HG02571 (cell line): ENCODE data around the gene TAF1C.

Source experiments
- ATAC-seq: cut with Tn5 transposase; IDR thresholded peaks from one replicate; pipeline ENCODE4 v1.9.1; 2021; ENCODE audit warnings: mild to moderate bottlenecking, moderate library complexity; ENCODE audit not compliant: unreplicated experiment

TAF1C gene

DNA sequence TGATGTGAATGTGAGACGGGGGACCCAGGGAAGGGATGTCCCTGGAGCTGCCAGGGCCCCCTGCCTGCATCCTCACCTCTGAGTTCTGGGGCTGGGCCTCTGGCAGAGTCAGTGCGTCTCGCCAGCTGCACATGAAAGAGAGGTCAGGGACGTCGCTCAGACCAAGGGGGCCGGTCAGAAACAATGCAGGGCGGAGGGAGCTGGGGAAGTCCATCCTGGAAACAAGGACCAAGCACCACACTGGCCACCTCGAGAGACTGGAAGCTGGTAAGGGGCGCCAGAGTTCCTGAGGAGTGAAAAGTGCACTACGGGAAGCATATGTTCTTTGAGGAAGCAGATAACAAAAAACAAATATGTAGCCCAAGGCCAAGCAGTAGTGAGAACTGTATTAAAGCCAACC is 2.1 kb downstream of the TAF1C start:
- no peak for ATAC-seq

DNA sequence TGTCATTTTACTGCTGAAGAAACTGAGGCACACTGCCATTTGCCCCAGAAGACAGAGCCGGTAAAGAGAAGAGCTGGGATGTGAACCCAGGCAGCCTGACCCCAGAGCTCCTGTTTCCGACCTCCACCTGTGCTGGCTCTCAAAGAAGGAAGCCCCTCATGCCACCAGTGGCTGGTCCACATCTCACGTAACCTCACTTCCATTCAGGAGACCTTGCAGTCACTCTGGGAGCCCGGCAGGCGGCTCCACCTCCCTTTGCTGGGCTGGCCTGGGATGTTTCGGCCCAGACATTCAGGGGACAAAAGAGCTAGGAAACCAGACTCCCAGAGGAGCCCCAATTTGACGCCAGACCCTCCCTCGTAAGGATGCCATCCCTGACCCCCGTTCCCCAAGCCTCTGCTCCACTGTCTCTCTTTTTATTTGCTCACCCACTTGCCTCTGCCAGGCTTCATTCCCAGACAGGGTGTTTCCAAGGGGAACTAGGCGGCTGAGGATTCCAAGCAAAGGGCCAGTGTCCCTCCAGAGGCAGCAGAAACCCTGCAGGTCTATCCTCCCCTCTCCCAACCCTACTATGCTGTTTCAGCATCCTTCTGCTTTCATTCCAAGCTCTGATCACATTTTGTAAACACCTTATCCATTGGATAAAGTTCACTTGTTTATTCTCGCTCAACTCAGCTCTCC is 2.8 kb downstream of the TAF1C start:
- no peak for ATAC-seq

- no peak for ATAC-seq
These were observed 3.3 kb downstream of the TAF1C start for GRCh38 chr16:84183572-84183875.

GRCh38 chr16:84182680-84183571 is 3.9 kb downstream of the TAF1C start:
- ATAC-seq: no peak

GRCh38 chr16:84182104-84182503 is 4.8 kb downstream of the TAF1C start:
- no peak for ATAC-seq

DNA sequence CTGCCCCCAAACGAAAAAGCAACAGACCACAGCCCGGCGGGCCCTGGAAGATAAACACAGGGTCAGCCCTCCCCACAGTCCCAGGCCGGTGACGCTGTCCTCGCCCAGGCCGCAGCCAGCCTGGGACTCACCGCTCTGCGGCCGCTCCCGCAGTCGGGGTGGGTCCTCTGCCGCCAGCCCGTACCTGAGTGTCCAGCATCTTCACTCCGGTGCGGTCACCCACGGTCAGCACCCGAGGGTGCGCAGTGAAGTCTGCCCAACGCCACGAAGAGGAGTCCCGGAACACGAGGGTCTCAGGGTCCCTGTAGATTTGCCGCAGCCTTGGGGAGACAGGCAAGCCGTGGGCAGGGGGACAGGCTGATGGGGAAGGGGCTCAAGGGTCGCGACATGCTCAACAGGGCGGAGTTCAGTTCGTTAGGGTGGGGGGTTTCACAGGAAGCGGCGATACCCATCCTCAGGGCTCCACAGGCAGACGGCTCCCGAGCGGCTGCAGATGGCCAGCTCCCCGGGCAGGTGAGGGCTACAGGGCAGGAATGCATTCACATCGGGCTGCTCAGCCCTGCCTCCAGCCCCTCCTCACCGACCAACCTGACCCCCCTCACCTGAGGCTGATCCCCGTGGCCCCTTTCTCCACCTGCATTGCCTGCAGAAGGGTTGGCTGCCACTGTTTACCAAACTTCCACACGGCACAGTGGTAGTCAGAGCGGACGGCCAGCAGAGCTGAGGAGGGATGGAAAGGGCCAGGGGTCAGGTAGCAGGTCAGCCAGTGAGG is 5.5 kb downstream of the TAF1C start:
- ATAC-seq: no peak

DNA sequence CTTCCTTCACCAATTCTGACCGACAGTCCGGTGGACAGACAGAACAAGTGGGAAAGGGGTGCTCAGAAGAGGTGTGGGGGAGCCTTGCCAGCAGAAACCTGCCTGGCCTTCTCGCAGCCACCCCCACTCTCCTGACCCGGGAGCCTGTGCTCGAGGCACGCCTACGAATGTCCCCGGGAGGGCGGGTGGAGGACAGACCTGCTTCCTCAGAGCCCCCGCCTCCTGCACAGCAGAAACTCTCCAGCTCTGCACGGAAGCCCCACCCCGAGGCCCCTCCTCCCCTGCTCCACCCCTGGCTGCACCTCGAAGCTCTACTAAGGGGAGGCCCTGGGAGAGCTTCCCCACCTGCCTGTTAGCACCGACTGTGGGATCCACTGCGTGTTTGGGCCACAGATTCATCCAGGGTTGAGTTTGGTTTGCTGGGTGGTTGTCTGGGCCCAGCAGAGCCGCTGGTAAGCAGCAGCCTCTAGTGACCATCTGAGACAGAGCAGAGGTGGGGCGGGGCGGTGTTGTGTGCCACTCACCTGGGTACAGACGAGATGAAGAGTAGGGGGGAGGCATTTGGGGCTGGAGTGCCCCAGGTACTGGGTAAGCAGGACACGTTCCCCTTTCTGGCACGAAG is 6.2 kb downstream of the TAF1C start:
- ATAC-seq: no peak

DNA sequence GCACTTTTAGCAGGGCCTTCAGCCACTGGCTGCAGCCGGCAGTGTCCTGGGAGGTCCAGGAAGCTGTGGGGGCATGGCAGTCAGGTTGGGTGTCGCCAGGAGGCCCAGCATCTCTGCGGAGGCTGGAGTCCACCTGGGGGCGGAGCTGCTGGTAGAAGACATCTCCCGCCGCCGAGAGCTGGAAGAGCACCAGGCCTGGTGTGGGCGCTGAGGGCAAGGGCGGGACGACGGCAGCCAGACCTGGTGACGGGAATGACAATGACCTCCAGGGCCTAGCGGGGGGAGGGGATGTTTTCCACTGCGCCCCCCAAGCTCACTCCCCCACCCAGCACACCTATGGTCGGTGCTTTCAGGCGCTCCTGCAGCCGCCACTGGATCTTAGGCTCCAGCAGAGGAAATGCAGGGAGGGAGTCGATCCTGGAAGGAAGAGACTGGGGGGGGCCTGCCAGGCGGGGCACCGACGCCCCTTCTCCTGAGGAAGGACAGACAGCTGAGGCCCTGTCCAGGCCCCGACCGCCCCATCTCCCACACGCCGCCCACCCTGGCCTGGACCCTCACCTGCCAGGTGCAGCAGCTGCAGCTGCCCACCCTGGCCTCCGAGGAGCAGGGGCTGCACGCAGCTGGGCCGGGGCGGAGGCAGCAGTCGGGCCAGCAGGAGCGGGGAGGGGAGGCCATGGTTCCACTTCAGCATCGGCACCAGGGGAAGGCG is 7.1 kb downstream of the TAF1C start:
- ATAC-seq: no peak

- ATAC-seq: no peak
These were observed 7.8 kb downstream of the TAF1C start for GRCh38 chr16:84178892-84179611.

DNA sequence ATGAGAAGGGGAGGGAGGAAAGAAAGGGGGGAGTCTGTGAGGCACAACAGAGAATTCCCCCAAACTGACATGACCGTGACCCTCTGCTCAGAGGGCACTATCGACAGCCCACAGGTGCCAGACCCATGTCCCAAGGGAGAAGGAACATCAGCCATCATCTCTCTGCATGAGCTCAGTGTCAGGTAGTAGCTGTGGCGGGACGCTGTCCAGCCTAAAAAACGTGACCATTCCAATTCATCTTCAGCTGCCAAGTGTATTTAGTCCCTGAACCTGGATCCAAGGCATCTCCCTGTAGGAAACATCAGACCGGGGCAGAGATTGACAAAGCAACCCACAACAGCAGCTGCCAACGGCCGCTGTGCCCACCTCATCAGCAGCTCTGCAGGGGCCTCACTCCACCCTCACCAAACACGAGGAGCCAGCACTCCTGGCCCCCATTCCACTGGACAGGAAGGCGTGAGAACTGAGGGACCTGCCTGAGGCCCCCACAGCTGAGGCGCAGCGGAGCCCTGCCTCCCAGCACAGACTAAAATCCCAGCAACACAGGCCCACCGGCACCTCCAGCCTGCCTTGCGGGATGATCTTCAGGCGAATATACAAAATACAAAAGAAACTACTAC is 8.6 kb downstream of the TAF1C start:
- ATAC-seq: no peak

DNA sequence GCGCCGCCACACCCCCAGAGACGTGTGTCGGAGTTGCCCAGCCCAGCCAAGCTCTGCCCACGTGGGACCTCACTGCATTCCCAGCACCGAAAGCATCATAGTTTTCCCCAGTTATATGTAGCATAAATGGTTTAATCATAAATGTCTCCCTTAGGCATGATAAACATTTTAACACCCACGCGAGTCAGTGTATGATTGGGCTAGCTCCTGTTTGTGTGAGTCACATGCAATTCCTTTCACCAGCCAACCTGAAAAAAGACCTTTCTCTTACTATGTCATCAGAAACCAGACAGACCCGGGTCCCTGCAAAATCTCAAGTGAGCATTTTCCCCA is 9.2 kb downstream of the TAF1C start:
- ATAC-seq: no peak

- ATAC-seq: no peak
These were observed 10.4 kb downstream of the TAF1C start for GRCh38 chr16:84176192-84177053.

DNA sequence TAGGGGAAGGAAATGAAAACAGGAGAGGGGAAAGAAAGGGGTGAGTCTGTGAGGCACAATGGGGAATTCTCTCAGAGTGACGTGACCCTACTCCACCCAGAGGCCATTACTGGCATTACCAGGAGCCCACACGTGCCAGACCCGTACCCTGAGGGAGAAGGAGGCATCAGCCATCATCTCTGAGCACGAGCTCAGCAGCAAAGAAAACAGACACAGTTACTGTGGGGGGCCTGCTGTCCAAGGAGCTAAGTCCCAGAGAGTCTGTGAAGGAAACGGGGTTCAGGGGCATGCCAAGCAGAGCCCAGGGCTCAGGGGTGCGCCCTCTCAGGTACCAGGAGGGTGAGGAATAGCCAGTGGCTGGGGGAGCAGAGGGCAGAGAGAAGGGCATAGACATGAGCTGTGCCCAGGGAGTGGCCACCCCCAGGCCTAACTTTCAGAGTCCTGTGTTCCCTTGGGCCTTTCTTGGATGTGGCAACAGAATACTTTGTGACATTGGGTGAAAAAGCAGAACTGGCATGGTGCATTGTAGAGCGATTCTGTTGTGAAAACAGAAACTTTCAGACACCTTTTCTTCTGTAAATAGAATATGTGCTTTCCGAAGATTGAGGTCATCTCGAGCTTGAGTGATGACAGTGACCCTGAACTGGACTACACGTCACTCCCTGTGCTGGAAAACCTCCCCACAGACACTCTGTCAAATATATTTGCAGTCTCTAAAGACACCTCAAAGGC is 11.3 kb downstream of the TAF1C start:
- peak; percentile 58 for ATAC-seq

DNA sequence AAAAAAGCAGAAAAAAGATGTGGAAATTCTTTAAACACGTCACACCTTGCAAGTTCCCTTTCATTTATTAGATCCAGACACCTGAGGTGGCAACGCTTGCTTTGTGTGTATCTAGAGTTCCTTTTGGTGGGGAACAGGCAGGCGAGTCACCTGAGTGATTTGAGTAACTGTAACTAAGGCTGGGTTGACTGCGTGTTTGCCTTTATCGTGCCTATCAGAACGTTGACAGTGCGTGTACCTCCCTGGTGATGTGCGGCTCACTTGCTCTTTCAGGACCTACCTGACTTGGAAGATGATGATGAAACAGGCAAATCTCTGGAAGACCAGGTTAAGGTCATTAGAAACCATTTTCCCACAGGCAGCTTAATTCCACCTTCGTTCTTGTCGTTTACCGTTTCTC is 12.5 kb downstream of the TAF1C start:
- ATAC-seq: no peak

GRCh38 chr16:84169765-84170310 is 17.0 kb downstream of the TAF1C start:
- no peak for ATAC-seq

DNA sequence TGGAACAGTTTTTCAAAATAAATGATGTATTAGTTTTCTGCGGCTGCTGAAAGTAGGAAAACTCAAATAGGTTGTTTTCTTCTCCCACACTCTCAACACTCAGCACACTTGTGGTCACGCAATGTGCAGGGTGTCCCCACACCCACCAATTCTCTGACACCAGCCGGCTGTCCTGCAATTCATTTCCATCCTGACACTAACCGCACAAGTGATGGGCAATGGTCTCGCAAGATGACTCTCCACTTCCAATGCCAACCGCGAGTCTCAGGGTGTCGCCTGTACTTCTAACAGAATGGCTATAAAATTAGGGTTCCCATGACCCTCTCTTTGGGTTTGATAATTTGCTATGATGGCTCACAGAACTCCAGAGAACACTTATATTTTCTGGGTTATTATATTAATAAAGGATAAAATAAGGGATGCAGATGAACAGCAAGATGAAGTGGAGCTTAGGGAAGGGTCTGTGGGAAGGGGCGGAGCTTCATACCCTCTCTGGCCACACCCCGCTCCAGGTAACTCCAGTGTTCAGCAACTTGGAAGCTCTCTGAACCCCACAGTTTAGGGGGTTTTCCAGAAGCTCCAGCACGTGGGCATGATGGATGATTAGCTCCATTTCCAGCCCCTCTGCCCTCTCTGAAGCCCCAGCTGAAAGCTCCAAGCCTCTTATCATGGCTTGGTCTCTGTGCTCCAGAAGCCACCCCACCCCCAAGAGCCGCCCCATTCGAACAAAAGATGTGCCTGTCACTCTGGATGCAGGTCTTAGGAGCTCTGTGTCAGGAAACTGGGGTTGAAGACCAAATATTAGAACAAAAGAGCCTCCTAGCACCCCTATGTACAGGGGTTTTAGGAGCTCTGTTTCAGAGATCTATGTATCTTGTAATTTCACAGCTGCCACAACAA is 19.8 kb downstream of the TAF1C start:
- ATAC-seq: no peak

DNA sequence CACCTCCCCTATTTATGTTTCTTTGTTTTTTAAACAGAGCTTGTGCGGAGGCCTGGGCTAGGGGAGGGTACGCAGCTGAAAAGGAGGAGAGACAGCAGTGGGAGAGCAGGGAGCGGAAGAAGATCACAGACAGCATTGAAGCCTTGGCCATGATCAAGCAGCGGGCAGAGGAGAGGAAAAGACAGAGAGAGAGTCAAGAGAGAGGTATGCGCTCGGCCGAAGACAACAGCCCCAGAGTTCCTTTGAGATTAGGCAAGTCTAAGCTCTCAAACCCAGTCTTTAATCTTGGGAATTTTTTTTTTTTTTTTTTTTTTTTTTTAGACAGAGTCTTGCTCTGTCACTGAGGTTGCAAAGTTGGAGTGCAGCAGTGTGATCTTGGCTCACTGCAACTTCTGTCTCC is 21.1 kb downstream of the TAF1C start:
- no peak for ATAC-seq
